ENCODE results near the gene WDR27. TPM values are rescaled to one million over a fixed set of nuclear protein-coding genes. Genes with fewer than 3 reads are reported as not detected.
"Not testable (repeated sequence)": the region's sequence is repeated elsewhere in the genome, so short reads cannot be mapped to it uniquely, and the experiment has no call there.

WDR27 gene
- polyA plus RNA-seq, 1 experiment = 28.7 TPM

- Histone ChIP-seq H3K36me3 (ENCODE audit: control insufficient read depth, insufficient read depth, low read length) (no peaks in the 10 kb centered on the region), H3K27me3 (ENCODE audit: control insufficient read depth, insufficient read depth, low read length) (no peaks in the 10 kb centered on the region), H3K4me3 (ENCODE audit: low read depth, low read length) (no peak overlapping the region)
- TF ChIP-seq CTCF (IDR thresholded peaks at IDR 0.05; ENCODE audit: insufficient read depth, low read depth, low read length) = no peak
- peak; percentile 32 for DNase-seq (ENCODE audit: low read depth)
- ChIA-PET POLR2A (no interaction called here), CTCF (no interaction called here)
Measured at GRCh38 chr6:169527306-169527705, 174.5 kb downstream of the WDR27 start.

- no peak for DNase-seq (ENCODE audit: low read depth)
Measured at GRCh38 chr6:169521825-169522224, 180.0 kb downstream of the WDR27 start.

GRCh38 chr6:169520104-169520503, 181.7 kb downstream of the WDR27 start:
- peak; percentile 65 for TF ChIP-seq CTCF (IDR thresholded peaks at IDR 0.05; ENCODE audit: insufficient read depth, low read depth, low read length)
- no peak for DNase-seq (ENCODE audit: low read depth)
- CTCF ChIA-PET = interaction anchor here (0.7 to 4.5 kb wide), 21 partner anchors 10 to 1615 kb away, joined by 3 to 41 read pairs (median 4); no protein-coding TSS in a partner anchor
- no peaks in the 10 kb centered on the region for H3K36me3 ChIP-seq (ENCODE audit: control insufficient read depth, insufficient read depth, low read length)
- H3K4me3 ChIP-seq (ENCODE audit: low read depth, low read length) = no peak overlapping the region
- POLR2A ChIA-PET = no interaction called here
- H3K27me3 ChIP-seq (ENCODE audit: control insufficient read depth, insufficient read depth, low read length) = no peaks in the 10 kb centered on the region

More at GRCh38 chr6:169521825-169522224, 180.0 kb downstream of the WDR27 start:
- Histone ChIP-seq H3K4me3 (ENCODE audit: low read depth, low read length) (no peak overlapping the region), H3K27me3 (ENCODE audit: control insufficient read depth, insufficient read depth, low read length) (no peaks in the 10 kb centered on the region), H3K36me3 (ENCODE audit: control insufficient read depth, insufficient read depth, low read length) (no peaks in the 10 kb centered on the region)
- no peak for TF ChIP-seq CTCF (IDR thresholded peaks at IDR 0.05; ENCODE audit: insufficient read depth, low read depth, low read length)
- POLR2A ChIA-PET = no interaction called here
- CTCF ChIA-PET = interaction anchor here (0.8 to 4.5 kb wide), 3 partner anchors 201 to 628 kb away, joined by 3 to 41 read pairs (median 3); no protein-coding TSS in a partner anchor

GRCh38 chr6:169518451-169518850, 183.4 kb downstream of the WDR27 start:
- CTCF ChIA-PET = interaction anchor here (0.7 to 4.5 kb wide), 4 partner anchors 449 to 624 kb away, joined by 3 to 41 read pairs (median 6); no protein-coding TSS in a partner anchor
- Histone ChIP-seq H3K27me3 (ENCODE audit: control insufficient read depth, insufficient read depth, low read length) (no peaks in the 10 kb centered on the region), H3K4me3 (ENCODE audit: low read depth, low read length) (no peak overlapping the region), H3K36me3 (ENCODE audit: control insufficient read depth, insufficient read depth, low read length) (no peaks in the 10 kb centered on the region)
- no peak for DNase-seq (ENCODE audit: low read depth)
- POLR2A ChIA-PET = no interaction called here
- no peak for TF ChIP-seq CTCF (IDR thresholded peaks at IDR 0.05; ENCODE audit: insufficient read depth, low read depth, low read length)

GRCh38 chr6:169513478-169514193, 188.2 kb downstream of the WDR27 start:
- Histone ChIP-seq H3K27me3 (ENCODE audit: control insufficient read depth, insufficient read depth, low read length) (no peaks in the 10 kb centered on the region), H3K36me3 (ENCODE audit: control insufficient read depth, insufficient read depth, low read length) (no peaks in the 10 kb centered on the region), H3K4me3 (ENCODE audit: low read depth, low read length) (no peak overlapping the region)
- no peak for DNase-seq (ENCODE audit: low read depth)
- POLR2A ChIA-PET = no interaction called here
- CTCF ChIA-PET = no interaction called here
- TF ChIP-seq CTCF (IDR thresholded peaks at IDR 0.05; ENCODE audit: insufficient read depth, low read depth, low read length) = no peak

- H3K36me3 ChIP-seq (ENCODE audit: control insufficient read depth, insufficient read depth, low read length); H3K4me3 ChIP-seq (ENCODE audit: low read depth, low read length); DNase-seq (ENCODE audit: low read depth); H3K27me3 ChIP-seq (ENCODE audit: control insufficient read depth, insufficient read depth, low read length); POLR2A ChIA-PET: not testable (repeated sequence)
- CTCF ChIA-PET = interaction anchor here (0.6 kb wide), 2 partner anchors 194 to 214 kb away, joined by 3 read pairs; no protein-coding TSS in a partner anchor
Measured at GRCh38 chr6:169511785-169512184, 190.0 kb downstream of the WDR27 start.
